ENCODE measurements around the gene TICAM1.
"Not testable (repeated sequence)": the region's sequence is repeated elsewhere in the genome, so short reads cannot be mapped to it uniquely, and the experiment has no call there.

TICAM1 gene

GRCh38 chr19:4861147-4861546 is 29.6 kb upstream of the TICAM1 start:
- H3K36me3 ChIP-seq (replicated peaks): peaks cover 60% of the 10 kb centered on the region
- in situ Hi-C loops (cut with HindIII; ENCODE audit: low pct_ligation_motif_present, low sequenced_read_pairs): no loop called here

GRCh38 chr19:4859697-4860096 is 28.2 kb upstream of the TICAM1 start:
- Histone ChIP-seq H3K36me3 (replicated peaks) (peaks cover 70% of the 10 kb centered on the region), H3K27me3 (replicated peaks) (no peaks in the 10 kb centered on the region), H3K4me3 (ENCODE audit: low read depth, low read length) (no peak overlapping the region), H3K27ac (no peak overlapping the region)
- in situ Hi-C loops (cut with HindIII; ENCODE audit: low pct_ligation_motif_present, low sequenced_read_pairs): no loop called here
- DNase-seq: no peak
- no peak for TF ChIP-seq CTCF (IDR thresholded peaks at IDR 0.05; ENCODE audit: low read depth, low read length, missing control alignments)

More at GRCh38 chr19:4861147-4861546, 29.6 kb upstream of the TICAM1 start:
- no peak overlapping the region for H3K4me3 ChIP-seq (ENCODE audit: low read depth, low read length)
- no peak for DNase-seq
- no peak overlapping the region for H3K27ac ChIP-seq
- TF ChIP-seq CTCF (IDR thresholded peaks at IDR 0.05; ENCODE audit: low read depth, low read length, missing control alignments): no peak
- H3K27me3 ChIP-seq (replicated peaks): no peaks in the 10 kb centered on the region

- H3K27ac ChIP-seq; in situ Hi-C loops (cut with HindIII; ENCODE audit: low pct_ligation_motif_present, low sequenced_read_pairs); H3K4me3 ChIP-seq (ENCODE audit: low read depth, low read length); DNase-seq; H3K27me3 ChIP-seq (replicated peaks): not testable (repeated sequence)
- H3K36me3 ChIP-seq (replicated peaks): peaks cover 85% of the 10 kb centered on the region
Observed at GRCh38 chr19:4856468-4856867, 25.0 kb upstream of the TICAM1 start.

- H3K4me3 ChIP-seq (ENCODE audit: low read depth, low read length); DNase-seq; H3K27me3 ChIP-seq (replicated peaks); H3K27ac ChIP-seq; in situ Hi-C loops (cut with HindIII; ENCODE audit: low pct_ligation_motif_present, low sequenced_read_pairs): not testable (repeated sequence)
- H3K36me3 ChIP-seq (replicated peaks): peaks cover 82% of the 10 kb centered on the region
Observed at GRCh38 chr19:4853506-4853905, 22.0 kb upstream of the TICAM1 start.

- DNase-seq: no peak
- no peak for TF ChIP-seq CTCF (IDR thresholded peaks at IDR 0.05; ENCODE audit: low read depth, low read length, missing control alignments)
- Histone ChIP-seq H3K27ac (no peak overlapping the region), H3K36me3 (replicated peaks) (peaks cover 85% of the 10 kb centered on the region), H3K4me3 (ENCODE audit: low read depth, low read length) (no peak overlapping the region), H3K27me3 (replicated peaks) (no peaks in the 10 kb centered on the region)
- in situ Hi-C loops (cut with HindIII; ENCODE audit: low pct_ligation_motif_present, low sequenced_read_pairs): no loop called here
Observed at GRCh38 chr19:4852484-4852883, 21.0 kb upstream of the TICAM1 start.

- H3K36me3 ChIP-seq (replicated peaks): peaks cover 85% of the 10 kb centered on the region
- no peak overlapping the region for H3K27ac ChIP-seq
- in situ Hi-C loops (cut with HindIII; ENCODE audit: low pct_ligation_motif_present, low sequenced_read_pairs): no loop called here
- peak; percentile 94 for TF ChIP-seq CTCF (IDR thresholded peaks at IDR 0.05; ENCODE audit: low read depth, low read length, missing control alignments)
- H3K4me3 ChIP-seq (ENCODE audit: low read depth, low read length): no peak overlapping the region
- H3K27me3 ChIP-seq (replicated peaks): no peaks in the 10 kb centered on the region
- DNase-seq: peak; percentile 32
Observed at GRCh38 chr19:4851551-4852290, 20.2 kb upstream of the TICAM1 start.

GRCh38 chr19:4849019-4849418 is 17.5 kb upstream of the TICAM1 start:
- TF ChIP-seq CTCF (IDR thresholded peaks at IDR 0.05; ENCODE audit: low read depth, low read length, missing control alignments): no peak
- H3K4me3 ChIP-seq (ENCODE audit: low read depth, low read length): no peak overlapping the region
- no peak for DNase-seq
- H3K36me3 ChIP-seq (replicated peaks): peaks cover 86% of the 10 kb centered on the region
- no peaks in the 10 kb centered on the region for H3K27me3 ChIP-seq (replicated peaks)
- in situ Hi-C loops (cut with HindIII; ENCODE audit: low pct_ligation_motif_present, low sequenced_read_pairs): no loop called here
- H3K27ac ChIP-seq: no peak overlapping the region

All from brain microvascular endothelial cell (primary cell).